Activated CD8-positive, alpha-beta memory T cell treated with anti-CD3 and anti-CD28 coated beads for 1 hour (primary cell): Measurements from ENCODE around the gene PML.
A peak's percentile ranks its signal among the peaks of the same experiment; 100 is the strongest.
"Not testable (repeated sequence)": the region's sequence is repeated elsewhere in the genome, so short reads cannot be mapped to it uniquely, and the experiment has no call there.

Experiments used
- DNase-seq, 2 donors: peaks; one replicate each; pipeline ENCODE4 v3.0.0-alpha.2; 2020; ENCODE audit warnings: low read depth in 1 of 2; ENCODE audit errors: extremely low read depth in 1 of 2

PML gene

DNA sequence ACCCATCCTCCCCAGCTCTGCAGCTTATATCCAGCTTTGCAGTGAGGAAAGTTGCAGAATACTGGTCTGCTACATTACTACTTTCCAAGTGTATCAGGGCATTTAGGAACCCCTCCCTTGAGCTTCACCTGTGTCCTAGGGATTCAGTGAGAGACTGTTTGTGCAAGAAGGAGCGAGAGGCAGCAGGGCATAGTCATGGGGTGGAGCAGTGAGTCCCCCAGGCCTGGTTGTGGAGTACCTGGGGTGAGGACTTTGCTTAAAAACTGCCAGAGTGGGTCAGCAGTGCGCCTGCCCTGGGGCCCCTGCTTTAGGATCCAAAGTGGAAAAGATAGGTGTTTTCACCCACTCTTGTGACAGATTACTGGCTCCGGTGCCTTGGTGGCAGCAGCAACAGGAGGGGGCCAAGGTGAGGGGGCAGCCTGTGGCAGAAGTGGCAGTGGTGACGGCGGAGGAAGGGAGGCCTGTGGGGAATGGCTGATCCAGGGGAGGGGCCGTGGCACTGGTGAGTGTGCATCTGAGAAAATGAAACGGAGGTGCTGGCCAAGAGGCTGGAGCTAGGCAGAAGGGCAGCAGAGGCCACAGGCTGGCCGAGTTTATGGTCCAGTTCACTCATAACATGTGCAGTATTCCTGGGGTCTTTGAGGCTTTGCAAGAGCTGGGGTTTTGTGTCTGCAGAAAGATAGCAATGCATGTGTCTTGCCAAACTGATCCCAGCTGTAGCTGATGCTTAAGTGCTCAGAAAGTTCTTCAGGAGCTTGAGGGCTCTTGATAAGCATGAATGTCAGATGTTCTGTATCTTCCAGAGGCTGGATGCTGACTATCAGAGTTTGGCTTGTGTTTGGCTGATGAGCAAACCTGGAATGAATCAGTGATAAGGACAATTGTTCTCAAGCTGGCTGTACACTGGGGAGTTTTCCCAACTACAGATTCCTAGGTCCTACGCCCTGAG is 44.5 kb downstream of the PML start:
- DNase-seq, result no peak

DNA sequence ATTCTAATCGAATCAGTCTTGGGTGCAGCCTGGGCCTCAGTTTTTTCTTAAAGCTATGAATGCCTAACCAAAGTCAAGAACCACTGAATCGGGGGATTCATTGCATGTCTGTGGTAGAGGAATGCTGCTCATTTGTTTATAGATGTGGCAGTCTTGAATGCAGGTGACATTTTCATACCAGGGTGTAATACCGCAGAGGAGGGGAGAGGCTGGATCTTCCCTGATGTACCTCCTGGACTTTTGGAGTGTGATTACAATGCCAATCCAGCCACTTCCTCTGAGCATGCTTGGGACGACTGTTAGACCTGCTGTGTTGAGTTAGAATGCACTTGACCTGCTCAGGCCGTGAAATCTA is 45.1 kb downstream of the PML start:
- DNase-seq, result no peak

DNA sequence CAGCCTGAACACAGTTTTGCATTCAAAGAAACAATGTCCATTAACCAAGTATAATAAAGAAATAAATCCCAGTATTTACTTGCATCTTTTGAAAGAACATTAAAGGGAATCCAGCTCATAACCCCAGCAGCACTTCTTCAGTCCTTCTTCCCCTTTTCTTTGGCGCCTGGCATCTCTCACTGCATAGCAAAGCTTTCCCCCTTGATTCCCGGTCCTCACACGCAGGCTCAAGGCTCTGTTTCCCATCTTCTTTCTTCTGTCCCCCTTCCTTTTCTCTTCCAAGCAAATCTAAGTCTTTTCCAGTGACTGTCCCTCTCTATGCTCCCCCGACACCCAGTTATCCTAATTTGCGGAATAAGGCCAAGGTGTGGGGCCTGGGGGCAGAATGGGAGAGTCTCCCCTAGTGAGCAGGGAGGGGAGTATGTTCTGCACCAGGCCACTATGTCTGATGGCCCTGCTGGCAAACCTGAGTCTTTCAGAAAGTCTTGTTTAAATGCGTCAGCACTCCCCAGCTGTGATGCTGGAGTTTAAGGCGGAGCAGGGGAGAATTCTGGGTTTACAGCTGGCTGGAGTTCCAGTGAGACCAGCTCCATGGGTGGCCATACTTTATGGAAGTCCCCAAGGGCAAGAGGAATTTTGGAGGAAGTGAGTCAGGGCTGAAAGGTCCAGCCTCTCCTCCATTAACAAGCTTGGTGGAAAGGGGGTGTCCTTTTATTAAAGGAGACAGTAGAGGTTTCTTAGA is 45.8 kb downstream of the PML start:
- no peak for DNase-seq

DNA sequence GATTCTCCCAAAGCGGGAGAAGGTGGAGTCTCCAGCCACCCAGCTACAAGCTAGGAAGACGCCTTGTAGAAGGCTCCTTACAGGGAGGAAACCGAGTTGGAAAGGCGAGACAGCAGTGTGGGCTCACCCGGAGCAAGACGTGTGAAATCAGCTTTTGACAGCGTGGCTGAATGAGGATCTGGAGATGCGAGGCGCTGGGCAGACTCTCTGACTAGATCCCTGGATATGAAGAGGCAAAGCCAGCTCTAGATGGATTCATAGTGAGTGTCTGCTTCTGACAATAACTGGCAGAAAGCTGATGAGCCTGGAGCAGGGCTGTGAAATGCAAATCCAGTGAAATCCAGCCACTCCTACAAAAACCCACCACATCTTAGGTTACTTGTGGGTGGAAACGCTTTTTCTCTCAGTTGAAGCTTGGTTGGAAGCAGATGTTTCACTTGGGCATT is 46.8 kb downstream of the PML start:
- no peak for DNase-seq

DNA sequence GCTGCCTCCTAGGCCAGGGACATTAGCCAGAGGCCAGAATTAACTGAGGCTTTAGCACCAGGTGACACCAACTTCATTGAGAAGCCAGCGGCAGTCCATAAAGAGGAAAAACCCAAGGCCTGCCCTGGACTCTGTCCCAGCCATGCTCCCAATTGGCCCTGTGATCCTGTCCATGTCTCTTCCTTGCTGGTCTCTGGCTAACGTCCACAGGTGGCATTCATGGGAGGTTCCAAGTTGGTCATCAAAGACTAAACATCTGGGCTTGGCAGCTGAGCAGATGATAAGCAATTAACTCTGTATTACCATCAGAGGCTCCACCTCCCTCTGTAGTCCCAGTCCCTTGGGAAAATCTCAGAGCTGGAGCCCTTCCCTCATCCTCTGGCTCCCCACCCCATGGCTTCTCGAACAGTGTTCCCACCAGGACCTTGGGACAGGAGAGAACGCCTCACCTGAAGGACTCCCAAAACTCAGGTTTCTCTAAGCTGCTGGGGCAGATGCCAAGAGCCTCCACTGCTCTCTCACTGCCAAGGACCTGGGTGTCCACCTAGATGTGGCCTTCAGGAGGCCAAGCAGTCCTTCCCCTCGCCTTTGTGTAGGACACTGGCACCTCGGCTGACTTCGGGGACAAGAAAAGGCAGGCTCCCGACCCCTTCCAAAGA is 47.4 kb downstream of the PML start:
- DNase-seq, result no peak

DNA sequence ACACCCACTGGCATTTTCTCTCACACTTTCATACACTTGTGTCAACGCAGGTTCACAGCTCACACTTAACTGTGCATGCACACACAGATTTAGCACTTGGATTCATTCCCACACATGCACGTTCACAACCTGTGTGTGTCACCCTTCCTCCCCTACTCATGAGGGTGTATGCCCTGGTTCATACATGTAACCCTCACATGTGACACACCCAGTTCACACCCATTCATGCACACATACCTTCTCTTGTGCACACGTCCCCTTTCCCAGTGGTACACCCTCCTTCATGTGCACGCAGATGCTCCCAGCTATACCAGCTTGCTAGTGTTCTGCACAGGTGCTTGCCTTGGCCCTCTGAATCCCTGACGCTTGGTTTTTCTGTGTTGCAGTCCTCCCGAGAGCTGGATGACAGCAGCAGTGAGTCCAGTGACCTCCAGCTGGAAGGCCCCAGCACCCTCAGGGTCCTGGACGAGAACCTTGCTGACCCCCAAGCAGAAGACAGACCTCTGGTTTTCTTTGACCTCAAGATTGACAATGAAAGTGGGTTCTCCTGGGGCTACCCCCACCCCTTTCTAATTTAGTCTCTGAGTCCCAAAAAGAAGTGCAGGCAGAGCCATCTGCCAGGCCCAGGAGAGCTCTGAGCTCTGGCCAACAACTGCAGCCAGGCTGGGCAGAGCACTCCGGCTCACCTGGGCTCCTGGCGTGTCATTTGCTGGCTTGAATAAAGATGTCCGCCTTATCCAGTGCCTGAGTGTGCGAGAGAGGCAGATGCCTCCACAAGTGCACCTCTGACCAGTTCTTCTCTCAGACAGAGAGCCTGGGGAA is 48.3 kb downstream of the PML start:
- DNase-seq, result no peak

DNA sequence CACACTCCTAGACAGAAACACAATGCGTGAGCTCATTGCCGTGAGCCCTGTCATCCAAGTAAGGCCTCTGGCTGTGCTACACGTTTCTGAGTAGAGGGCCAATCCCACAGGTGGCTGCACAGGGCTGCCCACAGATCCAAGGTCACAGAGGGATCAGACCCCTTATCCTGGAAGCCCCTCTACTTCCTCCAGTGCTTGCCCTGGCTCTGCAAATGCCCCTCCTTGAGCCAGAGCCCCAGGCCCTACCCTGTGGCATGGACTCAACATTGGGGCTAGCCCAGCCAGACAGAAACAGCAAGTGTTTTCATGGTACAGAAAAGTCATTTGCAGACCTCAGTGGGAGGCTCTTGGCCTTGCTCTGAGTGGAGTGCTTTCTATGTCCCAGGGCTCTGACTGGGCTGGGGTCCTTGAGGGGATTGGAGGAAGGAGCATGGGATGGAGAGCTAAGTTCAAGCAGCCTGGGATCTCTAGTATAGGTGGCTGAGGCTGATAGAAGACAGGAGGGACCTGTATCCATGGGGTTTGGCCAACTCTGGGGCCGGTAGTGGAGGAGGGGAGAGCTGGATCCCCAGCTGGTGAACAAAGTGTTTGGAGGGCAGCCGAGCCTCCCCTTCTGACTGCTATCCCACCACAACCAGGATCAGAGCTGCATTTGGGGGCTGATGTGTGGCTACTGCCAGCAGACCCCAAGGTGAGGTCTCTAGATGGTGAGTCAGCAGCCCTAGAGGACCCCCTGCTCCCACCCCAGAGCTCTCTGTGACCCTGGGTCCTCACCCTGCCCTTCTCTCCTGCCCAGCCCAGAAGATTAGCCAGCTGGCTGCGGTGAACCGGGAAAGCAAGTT is 49.1 kb downstream of the PML start:
- no peak for DNase-seq

DNA sequence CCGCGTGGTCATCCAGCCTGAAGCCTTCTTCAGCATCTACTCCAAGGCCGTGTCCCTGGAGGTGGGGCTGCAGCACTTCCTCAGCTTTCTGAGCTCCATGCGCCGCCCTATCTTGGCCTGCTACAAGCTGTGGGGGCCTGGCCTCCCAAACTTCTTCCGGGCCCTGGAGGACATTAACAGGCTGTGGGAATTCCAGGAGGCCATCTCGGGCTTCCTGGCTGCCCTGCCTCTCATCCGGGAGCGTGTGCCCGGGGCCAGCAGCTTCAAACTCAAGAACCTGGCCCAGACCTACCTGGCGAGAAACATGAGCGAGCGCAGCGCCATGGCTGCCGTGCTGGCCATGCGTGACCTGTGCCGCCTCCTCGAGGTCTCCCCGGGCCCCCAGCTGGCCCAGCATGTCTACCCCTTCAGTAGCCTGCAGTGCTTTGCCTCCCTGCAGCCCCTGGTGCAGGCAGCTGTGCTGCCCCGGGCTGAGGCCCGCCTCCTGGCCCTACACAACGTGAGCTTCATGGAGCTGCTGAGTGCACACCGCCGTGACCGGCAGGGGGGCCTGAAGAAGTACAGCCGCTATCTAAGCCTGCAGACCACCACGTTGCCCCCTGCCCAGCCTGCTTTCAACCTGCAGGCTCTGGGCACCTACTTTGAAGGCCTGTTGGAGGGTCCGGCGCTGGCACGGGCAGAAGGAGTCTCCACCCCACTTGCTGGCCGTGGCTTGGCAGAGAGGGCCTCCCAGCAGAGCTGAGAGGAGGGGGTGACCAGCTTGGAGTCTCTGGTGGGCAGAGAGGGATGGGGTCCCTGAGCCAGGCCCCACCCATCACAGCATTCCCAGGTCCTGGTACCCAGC is 50.0 kb downstream of the PML start:
- DNase-seq, result no peak

DNA sequence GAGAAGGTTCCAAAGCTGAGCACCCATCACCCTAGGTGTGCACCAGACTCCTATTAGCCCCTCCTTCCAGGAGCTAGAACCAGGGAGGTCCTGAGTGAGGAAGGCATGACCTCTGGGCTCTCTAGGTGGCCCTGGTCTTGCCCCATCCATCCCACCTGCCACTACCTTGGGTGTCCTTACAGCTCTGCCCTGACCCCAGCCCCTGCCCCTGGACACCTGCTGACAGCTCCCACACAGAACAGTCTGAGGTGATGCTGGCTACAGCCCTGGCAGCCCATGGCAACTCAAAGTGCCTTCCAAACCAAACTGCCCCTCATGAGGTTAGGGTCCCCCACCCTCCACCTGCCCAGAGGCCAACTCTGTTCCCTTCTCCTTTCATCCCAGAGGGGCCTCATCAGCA is 50.7 kb downstream of the PML start:
- no peak for DNase-seq

DNA sequence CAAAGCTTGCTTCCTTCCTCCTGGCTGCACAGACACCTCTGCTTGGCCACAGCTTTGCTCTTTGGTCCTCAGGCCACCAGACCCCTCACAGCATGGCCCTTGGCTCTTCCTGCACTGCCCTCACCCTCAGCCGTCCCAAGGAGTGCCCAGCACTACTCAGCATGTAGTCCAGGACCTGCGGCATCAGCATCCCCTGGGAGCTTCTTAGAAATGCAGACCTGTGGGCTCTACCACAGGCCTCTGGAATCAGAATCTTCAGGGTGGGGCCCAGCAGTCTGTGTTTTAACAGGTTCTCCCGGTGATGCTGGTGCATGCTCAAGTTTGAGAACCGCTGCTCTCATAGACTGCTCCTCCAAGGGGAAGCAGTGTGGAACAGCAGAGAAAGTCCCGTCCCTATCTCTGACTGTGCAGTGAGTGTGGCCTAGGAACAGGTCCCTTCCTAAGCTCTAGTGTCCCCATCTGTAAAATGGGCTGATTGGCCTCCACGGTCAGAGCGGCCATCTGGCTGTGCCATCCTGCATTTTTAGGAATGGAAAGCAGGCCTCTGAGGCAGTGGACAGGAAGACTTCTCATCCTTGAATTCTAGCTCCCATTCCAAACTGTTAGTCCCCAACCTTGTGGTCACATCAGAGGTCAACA is 51.2 kb downstream of the PML start:
- no peak for DNase-seq

DNA sequence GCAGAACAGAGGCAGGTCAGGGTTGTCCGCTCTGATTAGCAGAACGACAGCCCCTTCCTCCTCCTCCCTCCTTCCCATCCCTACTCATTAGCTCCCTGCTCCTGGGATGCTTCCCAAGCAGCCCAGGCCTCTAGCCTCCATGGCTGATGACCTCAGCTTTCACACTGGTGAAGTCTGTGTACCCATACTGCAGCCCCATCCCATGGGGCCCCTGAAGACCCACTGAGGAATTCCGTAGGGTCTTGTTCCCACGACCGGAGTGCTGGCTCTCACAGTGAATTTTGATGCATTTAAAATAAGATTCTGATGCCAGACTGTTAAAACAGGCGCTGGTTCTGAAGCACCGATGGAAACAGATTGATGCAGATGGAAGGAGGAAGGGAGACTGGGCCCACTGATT is 51.8 kb downstream of the PML start:
- DNase-seq, result no peak

DNA sequence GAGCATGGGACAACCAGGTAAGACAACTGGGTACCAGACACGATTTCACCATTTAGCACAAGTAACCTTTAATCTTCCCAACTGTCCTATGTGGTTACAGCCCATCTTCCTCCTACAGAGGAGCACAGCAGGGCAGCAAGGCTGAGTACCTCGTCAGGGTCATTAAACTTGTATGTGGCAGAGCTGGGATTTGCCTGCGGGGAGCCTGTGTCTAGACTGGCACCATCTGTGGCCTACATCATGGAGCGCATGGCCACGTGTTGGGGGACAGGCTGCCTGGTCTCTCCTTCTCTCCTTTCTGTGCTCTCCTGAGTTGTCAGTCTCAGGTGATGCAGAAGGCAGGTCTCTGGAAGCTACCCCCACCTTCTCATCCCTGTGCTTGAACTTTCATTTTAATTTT is 55.6 kb downstream of the PML start:
- DNase-seq, result no peak

DNA sequence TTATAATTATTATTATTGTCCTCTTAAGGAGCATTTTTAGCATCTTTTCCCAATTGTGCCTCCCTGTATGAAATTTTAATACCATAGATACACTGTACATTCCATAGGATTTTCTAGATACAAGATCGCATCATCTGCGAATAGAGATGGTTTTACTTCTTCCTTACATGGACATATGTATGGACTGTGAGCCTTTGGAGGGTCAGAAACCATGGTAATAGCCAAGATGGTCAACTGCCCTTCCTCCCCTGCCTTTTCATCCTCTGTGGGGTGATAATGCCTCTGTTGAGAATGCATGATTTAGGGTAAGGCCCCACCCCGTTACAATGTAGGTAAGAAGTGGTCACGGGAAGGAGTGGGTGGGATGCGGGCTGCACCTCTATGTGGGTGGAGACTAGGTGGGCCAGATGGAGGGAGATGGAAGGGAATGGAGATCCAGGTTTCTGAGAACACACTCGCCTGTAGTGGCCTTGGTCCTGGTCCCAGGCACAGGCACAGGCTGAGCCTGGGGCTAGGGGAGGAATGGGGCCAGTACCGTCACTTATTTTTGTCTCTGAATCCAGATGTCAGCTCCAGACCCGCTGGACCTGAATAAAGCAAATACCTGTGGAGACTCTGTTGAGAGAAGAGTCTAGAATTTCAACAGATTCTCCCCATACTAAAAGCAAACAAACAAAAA is 56.2 kb downstream of the PML start:
- no peak for DNase-seq

DNA sequence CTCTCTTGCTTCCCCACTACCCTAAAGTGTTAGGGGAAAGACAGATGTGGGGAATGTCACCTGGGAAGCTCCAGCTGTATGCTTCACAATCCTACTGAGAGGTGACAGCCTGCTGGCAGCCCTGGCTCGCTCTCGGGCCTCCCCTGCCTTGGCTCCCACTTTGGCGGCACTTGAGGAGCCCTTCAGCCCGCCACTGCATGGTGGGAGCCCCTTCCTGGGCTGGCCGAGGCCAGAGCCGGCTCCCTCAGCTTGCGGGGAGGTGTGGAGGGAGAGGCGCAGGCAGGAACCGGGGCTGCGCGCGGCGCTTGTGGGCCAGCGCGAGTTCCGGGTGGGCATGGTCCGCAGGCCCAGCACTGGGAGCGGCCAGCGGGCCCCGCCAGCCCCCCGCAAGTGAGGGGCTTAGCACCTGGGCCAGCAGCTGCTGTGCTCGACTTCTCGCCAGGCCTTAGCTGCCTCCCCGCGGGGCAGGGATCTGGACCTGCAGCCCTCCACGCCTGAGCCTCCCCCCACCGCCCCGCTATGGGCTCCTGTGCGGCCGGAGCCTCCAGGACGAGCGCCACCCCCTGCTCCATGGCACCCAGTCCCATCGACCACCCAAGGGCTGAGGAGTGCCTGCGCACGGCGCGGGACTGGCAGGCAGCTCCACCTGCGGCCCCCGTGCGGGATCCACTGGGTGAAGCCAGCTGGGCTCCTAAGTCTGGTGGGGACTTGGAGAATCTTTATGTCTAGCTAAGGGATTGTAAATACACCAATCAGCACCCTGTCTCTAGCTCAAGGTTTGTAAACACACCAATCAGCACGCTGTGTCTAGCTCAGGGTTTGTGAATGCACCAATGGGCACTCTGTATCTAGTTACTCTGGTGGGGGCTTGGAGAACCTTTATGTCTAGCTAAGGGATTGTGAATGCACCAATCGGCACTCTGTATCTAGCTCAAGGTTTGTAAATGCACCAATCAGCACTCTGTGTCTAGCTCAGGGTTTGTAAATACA is 58.0 kb downstream of the PML start:
- not testable (repeated sequence) for DNase-seq

DNA sequence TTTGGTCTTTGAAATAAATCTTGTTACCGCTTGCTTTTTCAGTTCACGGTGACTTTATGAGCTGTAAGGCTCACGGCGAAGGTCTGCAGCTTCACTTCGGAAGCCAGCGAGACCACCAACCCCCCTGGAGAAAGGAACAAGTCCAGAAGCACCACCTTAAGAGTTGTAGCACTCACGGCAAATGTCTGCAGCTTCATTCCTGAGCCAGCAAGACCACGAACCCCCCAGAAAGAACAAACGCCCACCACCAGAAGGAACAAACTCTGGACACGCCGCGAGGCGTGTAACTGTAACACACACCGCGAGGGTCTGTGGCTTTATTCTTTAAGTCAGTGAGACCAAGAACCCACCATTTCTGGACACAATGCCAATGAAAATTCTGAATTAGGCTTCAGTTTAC is 59.0 kb downstream of the PML start:
- no peak for DNase-seq

DNA sequence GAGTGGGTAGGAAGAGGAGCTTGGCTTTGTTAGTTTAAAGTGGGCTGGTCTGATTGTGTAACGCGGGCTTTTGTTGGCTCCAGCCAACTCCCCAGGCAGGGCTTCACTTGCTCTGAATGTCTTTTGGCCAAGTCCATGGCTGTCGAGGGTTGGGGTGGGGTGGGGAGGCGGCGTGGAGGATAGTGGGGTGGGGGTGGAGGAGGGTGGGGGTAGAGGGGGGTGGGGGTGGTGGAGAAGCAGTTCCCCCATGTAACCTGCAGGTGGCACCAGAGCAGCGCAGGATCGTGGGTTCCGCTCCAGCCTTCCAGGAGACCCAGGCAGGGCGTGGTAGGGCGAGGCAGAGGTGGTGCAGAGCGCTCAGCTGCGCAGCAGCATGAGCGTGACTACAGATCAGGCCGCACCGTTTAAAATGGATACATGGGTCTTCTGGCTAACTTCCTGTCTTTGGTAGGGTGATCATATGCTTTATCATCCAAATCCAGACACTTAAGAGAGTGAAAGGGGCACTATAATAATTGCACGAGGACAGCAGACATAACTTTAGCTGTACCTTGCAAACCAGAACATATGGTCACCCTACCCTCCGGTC is 59.5 kb downstream of the PML start:
- peak; percentile 29 to 35 for DNase-seq
